HG02763 (cell line): ENCODE results near the gene AKAP6.

Source experiments
- ATAC-seq: cut with Tn5 transposase; IDR thresholded peaks from one replicate; pipeline ENCODE4 v1.9.1; 2021; ENCODE audit warnings: mild to moderate bottlenecking, moderate library complexity; ENCODE audit not compliant: unreplicated experiment

The AKAP6 gene

DNA sequence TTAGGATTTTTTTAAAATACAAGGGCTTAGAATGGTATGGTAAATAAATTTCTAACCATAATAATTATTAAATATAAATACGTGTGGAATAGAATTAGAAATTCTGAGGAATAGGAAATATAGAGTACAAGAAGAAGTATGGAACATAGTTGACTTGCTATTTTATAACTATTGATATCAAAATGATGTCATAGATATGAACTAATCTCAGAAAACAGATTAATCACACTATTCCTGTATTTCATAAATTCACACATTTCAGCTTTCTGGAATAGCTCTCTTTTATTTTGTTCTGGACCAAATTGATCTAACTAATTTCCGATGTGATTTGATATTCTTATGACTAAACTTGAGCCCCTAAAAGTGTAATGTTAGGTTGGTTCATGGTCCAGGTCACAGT is 372.4 kb downstream of the AKAP6 start:
- no peak for ATAC-seq

DNA sequence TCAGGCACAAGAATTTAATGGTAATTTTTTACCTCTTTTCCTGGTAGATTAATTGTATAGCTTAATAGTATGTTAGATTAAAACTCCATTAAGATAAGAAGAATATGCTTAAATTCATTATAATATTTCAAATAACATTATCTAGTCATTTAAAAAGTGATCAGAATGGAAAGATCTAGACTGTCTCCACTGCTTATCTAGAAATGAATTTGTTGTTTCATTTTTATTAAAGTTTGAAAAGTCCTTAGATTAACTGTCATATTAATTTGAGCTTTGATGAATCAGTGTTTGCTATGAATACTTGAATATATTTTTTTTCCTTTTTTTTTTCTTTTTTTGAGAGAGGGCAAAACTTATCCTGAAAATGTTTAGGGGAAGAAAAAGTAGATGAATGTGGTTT is 373.0 kb downstream of the AKAP6 start:
- no peak for ATAC-seq

DNA sequence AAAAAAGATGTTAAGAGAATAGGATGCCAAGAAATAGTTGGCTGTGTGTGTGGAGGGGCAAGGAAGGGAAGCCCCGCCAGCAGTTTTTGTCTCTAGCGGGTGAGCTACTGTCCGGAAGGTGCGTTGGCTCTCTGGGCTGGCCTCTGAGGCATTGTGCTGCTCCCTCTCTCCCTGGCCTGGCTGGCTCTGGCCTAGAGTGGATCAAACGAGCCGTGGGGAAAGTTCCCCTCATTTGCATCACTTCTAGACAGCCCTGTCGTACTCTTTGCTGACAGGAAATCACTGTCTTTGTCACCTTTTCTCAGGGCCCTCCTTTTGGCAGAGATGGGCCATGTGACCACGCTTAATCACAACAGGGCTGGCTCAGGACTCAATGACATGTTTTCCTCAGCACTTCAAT is 373.5 kb downstream of the AKAP6 start:
- peak; percentile 82 for ATAC-seq

DNA sequence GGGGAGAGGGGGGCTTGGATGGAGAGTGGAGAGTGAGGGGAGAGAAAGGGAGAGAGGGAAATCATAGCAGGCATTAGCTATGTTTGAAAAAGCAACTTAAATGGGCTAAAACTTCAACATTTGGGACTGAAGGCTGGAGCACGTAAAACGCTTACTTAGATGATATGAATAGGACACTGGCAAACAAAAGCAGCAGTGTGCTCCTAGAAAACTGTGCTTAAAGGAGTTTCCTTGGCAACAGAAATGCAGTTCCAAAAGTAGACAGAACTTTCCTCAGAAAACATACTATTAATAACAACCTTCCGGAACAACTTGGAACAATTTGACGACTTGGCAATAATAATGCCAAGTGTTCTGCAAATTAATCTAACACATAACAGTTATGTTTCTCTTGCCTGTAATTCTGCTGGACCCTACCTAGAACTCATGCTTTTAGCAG is 374.1 kb downstream of the AKAP6 start:
- no peak for ATAC-seq

DNA sequence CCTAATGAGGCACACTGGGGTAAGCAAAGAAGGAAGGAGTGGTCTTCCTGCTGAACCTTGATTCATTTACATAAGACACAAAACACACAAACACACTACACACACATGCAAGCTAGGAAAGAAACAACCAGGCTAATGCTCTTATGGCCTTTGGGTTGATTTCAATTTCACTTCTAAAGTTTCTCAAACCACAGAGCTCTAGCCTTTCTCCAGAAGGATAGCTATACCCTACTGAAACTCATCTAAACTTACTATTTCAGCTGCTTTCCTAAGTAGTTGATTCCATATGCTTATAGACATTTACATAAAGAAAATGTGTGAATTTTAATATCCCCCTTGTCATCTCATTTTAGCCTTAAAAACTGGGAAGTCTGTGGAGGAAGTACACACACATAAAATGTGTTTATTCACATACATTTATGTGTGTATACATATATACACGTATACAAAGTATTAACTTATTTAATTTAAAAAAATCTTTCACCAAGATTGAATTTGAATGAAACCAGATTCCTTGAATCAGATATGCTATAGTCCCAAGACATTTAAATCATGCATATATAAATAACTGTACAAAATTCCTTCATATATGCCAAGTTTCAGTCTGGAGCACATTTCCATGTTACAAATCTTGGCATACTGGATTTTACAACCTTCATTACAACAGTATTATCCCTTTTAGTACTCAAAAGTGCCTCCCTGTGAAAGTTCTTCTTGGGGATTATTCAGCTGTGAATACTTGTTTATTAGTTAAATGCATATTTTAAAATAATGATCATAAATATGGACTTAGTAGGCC is 377.8 kb downstream of the AKAP6 start:
- no peak for ATAC-seq

DNA sequence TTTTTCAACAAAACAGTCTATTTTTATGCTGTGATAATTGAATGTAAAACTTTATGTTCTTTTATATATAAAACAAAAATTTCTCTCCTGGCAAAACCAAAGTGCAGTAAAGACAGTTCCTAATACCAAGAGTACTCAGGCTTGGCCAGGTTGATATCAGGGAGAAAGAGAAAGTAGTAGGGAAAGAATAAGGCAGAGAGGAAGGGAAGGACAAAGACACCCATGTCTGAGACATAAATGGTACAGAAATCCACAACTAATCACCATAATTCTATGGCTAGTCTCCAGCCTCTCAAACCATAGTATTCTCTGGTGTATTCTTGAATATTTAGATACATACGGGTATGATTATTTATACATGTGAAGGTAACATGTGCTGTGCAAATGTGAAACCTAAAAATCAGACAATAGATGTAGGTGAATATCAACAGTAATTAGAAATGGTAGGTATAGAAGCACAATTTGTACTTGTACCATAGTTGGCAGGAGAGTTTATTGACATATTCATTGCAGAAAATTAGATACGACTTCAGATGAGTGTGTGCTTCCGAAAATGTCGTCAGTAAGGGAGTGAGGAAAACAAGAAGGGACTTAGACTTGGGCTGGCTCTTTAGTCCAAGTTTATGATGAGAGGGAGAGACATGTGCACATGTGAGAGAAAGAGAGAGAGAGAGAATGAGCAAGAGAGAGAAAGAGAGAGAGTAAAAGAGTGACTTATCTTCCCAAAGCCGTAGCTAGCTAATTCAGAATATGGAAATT is 378.8 kb downstream of the AKAP6 start:
- ATAC-seq: no peak

DNA sequence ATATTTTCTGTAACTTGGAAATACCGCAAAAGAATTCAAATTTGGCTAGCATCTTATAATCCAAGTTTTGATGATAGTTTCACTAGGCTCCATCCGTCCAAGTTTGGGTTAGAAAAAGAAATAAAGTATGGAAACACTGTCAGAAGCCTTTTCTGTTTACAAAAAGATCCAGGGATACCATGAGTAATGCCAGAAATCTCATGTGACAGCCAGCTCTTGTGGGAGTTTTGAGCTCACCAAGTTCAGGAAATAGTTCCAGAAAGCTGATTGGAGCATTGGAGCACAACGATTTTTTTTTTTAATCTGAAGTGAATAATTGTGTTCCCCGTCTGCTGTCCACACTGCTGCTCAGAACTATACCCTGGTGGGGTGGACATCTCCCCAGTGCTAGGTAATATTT is 379.9 kb downstream of the AKAP6 start:
- ATAC-seq: no peak

DNA sequence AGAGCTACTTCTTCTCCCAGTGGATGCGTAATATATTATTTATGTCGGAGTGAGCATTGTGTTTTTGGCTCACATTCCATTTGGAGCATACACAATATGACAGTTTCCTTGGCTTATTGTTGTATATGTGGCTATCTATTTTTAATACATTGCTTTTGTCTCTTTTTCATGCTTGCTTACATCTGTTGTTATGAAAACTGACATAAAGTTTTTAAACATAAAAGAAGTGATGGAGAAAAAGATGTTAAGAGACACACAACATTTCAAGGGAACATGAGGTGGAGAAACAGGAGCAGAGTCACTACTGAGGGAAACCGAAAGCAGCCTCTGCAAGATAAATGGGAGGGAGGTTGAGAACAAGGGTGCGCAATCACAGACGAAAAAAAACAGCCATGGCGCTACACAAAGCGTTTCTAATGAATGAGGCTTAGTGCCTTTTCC is 381.2 kb downstream of the AKAP6 start:
- no peak for ATAC-seq

DNA sequence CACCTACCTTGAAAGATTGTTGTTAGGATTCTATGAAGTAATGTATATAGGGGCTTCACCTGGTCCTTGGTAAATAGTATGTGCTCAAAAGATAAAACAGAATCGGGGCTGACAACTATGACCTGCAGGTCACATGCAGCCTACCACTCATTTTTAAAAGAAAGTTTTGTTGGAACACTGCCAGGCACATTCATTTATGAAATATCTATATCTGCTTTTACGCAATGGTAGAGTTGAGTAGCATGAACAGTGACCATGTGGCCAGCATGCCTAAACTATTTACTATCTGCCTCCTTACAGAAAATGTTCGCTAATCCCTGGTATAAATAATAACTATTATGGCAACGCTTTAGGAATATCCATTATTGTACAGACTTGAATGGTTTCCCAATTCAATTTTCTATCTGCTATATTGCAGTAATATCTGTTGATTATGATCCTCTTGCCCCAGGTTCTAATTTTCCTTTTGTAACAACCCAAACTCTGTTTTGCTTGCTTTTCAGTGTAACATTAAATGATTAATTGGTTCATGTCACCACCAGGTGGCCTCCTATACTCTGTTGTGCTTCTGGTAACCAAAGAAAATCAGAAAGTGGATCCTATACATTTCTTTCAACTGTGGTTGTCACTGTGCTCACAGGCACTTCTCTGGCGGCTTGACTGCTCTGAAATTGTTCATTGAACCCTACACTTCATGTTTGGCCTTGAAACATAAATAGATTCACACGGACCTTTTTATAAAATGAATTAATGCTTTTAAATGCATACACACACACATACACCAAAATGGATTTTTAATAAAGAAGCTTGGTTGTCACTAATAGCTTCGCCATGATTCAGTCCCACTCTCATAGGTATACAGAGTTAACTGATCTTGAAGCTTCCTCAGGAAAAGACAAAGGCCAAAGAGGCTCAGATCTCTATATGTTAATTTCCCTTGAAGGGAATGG is 381.9 kb downstream of the AKAP6 start:
- no peak for ATAC-seq

DNA sequence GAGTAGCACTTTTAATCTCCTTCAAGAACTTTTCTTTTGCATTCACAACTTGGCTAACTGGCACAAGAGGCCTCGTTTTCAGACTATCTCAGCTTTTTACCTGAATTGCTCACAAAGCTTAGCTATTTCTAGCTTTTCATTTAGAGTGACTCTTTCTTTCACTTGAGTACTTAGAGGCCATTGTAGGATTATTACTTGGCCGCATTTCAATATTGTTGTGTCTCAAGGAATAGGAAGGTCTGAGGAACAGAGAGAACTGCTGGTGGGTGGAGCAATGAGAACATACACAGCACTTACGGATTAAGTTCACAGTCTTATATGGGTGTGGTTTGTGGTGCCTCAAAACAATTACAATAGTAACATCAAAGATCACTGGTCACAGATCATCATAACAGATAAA is 384.8 kb downstream of the AKAP6 start:
- ATAC-seq: no peak

DNA sequence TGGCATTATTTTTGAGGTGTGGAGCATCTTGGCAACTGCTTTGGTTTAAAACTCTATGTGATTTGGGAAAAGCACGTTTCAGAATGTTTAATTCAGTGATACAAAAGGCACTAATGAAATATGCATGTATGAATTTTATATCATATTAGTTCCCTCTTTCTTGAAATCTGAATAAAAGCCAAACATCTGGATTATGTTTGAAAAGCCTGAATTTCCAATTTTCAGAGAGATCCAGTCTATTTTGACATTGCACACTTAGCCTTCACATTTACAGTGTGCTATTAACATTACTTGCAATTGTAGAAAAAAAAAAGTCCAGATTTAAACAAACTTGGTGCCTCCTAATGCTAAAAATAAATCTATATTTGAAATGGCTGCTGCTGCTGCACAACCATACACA is 390.5 kb downstream of the AKAP6 start:
- ATAC-seq: no peak

DNA sequence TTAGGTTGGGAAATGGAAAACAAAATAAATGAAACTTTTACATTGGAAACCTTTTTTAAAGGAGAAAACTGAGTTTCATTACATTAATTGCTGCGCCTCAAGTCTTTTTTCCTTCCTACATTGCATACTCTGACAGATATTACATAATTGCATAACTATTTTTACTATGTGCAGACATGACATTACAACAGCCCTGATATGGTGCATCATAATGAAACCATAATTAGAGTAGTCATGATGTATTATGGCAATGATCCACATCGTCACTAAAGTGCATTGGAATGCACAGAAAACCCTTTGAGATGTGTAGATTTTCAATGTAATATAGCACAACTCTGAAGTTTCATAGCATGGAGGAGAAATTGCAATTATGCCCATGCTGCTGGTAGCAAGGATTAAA is 391.8 kb downstream of the AKAP6 start:
- no peak for ATAC-seq

DNA sequence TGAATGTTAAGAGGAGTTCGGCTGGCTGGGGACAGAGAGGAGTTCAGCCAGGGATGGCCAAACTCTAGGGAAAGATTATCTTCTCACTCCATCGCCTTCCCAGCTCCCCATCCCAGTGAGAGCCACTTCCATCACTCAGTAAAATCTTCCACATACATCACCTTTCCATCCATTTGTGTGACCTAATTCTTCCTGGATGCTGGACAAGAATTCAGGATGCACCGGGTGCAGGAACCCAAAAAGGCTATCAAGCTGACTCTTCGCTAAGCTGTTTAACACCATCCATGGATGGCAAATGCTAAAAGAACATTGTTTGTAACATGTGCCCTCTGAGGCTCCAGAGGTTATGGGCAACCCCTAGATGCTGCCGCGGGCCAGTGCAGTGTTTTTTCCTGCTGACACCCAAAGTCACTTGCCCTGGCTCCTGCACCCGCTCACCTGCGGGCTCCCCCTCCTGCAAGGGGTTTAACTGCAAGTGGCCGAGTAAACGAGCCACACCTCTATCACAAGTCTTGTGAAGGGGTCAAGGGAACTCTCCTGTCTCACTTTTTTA is 393.6 kb downstream of the AKAP6 start:
- ATAC-seq: no peak

DNA sequence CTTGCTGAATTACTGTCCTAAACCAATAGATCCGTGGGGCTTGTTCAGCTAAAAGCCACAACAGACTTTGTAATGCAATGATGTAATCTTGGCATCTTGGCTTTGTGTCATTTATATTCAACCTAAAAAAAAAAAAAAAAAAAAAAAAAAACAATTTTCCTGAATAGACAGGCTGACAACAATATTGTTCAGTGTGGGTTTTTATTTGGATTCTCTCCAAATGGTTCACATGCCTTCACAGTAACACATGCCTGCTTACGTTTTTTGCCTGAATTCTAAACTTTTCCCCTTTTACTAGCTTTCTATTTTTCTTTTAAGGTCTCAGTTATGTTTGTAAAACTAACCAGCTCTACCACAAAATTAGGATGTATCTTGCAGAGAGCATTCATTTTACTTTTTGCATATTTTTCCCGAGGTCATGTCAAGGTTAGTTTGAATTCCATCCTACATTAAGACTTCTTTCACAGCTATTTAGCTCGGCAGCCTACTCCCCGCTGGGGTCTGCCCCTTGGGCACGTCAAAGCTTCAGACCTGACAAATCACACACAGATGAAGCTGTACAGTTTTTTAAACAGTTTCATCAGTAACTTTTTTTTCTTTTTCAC is 395.9 kb downstream of the AKAP6 start:
- no peak for ATAC-seq

DNA sequence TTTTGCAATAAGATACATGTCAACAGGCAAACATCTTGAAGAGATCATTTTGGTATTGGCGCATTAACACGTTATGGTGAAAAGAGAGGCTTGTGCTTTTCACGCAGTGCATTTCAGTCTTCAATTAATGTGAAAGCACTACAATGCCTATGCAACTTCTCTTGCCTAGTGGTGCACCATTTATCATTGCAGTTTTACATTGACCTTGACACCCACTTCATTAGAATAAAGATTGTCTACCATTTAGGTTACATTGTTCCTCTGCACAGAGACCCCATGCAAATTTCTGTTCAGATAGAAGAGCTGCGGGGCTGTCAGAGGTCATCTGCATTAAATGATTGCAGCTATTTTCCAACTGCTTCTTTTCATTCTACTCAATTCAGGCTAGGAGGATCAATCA is 397.4 kb downstream of the AKAP6 start:
- ATAC-seq: no peak

DNA sequence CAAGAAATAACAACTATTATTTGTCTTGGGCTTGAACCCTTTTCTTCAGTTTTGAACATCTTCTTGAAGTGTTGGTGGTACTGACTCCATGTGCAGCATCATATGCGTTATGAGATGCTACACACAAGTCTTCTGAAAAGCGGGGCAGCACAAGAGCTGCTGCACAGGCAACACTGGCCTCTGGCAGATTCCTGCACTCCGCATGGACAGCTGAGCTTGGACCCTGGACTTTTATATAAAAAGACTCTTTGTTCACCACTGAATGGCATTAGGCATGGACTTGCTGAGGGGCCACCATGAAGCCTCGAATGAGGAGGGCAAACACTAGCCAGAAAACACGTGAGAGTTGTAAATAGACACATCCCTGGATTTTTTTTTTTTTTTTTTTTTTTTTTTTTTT is 398.7 kb downstream of the AKAP6 start:
- ATAC-seq: no peak

DNA sequence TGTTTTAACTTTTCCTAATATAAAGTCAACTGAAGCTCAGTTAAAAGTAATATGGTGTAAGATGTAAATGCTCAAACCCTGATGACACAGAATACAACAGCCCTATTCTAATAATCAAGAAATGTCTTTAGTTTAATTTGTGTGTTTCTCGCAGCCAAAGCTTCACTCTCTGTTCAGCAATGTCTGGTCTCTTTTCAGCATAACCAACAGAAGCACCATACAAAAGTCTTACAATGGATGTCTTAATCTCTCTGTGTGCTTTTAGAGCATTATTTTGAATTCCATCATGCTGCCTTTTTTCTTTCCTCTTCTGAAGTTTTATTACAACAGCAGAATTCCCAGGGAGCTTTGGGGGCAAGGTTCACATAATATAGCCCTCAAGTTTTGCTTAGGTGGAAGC is 399.4 kb downstream of the AKAP6 start:
- no peak for ATAC-seq

DNA sequence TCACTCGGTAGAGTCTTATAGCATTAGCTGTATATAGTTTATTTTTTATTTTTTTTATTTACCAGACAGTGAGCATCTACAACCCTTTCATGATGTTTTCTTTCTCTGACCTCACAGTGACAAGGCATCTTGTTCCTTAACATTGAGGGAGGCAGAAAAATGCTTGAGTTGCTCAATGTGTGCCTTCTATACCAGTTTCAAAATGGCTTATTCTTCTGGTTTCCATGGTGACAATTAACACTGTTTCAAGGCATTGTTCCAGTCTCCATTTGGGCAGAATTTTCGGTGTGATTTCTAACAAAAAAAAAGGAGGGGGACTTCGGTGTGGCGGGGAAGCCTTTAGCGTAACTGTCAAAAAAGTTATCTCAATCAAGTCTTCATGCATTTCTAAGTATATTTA is 399.9 kb downstream of the AKAP6 start:
- ATAC-seq: no peak

DNA sequence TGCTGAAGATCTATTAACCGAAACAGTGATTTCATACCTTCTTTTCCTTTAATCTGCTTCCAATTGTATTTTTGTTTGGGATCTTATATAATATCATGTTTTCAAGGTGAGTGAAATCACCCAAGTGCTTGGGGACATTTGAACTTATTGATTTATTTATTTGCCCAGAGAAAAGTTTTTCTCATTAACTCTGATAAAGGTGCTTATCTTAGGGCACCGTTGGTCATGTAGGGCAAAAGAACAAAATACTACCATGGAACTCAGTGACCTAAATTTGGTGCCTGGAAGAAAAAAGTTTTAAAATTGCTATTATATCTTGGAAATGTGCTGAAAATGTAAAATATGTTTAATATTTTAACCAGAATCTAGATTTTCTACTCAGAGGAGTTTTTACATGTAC is 402.2 kb downstream of the AKAP6 start:
- no peak for ATAC-seq

DNA sequence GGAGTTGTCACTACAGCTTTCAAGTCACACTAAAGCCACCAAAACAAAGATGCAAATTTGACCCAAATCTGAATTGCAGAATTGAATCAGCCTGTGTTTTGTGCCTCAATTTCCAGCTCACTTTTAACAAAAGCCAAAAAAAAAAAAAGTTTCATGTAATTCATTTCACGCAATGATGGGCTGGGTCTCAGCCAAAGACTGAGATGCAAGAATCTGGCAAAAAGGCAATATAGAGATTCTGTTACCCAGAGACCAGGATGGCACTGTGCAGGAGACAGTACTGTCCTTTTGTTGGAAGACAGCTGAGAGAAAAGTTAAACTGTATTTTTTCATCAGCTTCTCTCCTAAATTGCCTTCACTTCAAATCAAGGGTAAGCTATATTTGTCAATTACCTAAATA is 403.9 kb downstream of the AKAP6 start:
- ATAC-seq: no peak

DNA sequence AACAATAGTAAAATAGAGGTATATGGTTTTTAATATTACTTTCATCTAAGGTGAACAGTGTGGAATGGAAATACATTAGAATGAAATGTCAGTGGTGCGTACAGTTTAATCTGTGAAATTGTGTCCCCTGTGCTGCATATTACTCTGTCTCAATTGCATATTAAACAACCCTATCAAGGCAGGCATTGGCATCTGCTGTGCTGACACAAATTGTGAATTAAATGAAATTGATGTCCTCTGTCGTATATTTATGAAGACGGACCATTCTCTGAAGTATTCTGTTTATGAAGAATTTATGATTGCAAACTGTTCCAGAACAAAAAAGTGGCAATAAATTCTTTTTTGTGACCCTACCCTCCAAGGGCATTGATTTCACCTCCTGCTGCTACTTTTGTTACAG is 405.2 kb downstream of the AKAP6 start:
- no peak for ATAC-seq
